GM21526 (cell line): ENCODE results near the gene PLS3.
"Not testable (repeated sequence)": the region's sequence is repeated elsewhere in the genome, so short reads cannot be mapped to it uniquely, and the experiment has no call there.

Experiments used
- ATAC-seq: cut with Tn5 transposase; IDR thresholded peaks from one replicate; pipeline ENCODE4 v1.9.1; 2021; ENCODE audit warnings: moderate library complexity; ENCODE audit not compliant: unreplicated experiment, low FRiP score

Gene PLS3

DNA sequence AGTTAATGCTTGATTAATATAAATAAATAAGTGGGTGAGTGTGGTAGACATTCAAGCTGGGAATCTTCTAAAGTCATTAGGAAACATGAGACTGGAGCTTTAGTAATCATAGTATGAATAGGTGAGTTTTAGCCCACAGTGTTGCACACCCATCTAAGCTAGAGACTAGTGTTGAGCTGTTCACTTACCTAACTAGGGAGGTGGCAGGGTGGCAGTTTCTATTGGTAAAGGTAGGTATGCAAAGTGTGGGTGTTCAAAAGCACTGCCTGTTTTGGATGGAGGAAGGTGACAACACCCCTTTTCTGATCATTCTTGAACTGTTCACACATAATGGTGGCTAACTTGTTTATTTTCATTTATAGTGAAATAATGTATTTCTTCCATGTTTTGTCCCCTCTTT, 41.3 kb downstream of the PLS3 start:
- ATAC-seq: no peak

GRCh38 chrX:115602729-115603389, 41.9 kb downstream of the PLS3 start:
- ATAC-seq: no peak

DNA sequence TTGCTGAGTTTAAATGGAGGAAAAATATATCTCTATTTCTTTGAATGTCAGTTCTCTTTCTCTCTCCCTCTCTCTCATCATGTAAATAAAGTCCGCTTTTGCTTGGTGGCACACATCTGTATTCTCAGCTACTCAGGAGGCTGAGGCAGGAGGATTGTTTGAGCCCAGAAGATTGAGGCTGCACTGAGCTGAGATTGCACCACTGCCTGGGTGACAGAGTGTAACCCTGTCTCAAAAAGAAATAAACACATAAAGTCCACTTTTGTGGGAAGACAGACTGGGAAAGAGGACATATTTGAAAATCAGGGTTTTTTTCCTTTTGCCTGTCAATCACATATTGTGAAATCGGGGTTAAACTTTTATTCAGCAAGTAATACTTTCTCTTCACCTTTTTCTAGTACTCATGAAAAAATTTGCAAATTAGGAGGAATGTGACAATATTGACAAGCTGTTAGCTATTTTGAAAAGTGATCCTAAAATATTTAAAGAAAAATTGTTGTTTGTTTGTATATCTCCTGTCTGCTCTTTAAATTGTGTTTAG, 42.6 kb downstream of the PLS3 start:
- no peak for ATAC-seq

- ATAC-seq: no peak
These were observed 45.9 kb downstream of the PLS3 start for GRCh38 chrX:115606861-115607260.

GRCh38 chrX:115609621-115610020, 48.6 kb downstream of the PLS3 start:
- no peak for ATAC-seq

- ATAC-seq: peak; percentile 84
These were observed 56.1 kb downstream of the PLS3 start for GRCh38 chrX:115616943-115617563.

- no peak for ATAC-seq
These were observed 61.6 kb downstream of the PLS3 start for GRCh38 chrX:115622534-115622933.

GRCh38 chrX:115624916-115625315, 63.9 kb downstream of the PLS3 start:
- ATAC-seq: no peak

DNA sequence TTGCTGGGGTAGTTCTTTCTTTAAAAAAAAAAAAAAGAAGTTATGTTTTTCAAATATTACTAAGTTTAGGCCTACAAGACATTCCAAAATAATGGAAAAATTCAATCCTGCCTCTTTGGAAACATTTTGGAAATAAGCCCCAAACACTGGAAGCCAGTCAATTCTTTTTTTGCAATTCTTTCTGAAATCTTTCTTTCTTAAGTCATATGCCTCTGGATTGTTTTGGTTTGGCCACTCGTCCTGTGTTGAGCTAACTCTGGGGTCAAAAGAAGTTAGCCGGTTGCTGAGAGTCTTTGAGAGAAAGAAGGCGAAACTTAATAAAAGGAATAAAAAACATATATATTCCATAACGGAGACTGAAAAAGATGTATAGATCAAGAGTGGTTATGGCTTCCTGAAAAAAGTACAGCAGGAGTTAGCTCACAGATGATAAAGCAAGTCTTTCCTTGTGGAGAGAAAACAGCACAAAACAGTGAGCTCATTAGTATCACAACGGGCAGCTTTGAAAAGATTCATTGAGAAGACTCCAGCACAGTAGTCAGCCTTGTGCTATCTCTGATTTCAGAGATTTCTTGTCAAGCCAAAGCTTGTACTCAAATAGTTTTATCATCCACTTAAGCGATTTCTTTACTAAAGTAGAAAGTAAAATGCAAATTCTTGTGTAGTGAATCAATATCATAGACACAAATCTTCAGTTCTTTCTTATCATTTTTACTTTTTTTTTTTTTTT, 64.8 kb downstream of the PLS3 start:
- no peak for ATAC-seq

DNA sequence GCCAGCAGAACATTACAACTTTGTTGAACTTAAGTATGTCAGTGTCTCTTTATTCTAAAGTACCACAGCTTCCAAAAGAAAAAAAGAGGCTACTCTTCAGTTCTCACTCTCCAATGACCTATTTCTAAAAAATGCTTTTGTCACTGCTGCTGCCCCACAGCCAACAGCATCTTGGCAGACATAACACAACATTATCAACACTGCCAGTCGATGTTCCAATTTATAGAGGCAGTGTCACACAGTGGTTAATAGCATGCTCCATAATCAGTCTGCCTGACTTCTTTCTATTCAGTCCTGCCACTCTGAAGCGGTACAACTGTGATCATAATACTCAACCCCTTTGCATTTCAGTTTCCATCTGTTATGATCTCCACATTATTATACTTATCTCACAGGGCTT, 69.2 kb downstream of the PLS3 start:
- no peak for ATAC-seq

DNA sequence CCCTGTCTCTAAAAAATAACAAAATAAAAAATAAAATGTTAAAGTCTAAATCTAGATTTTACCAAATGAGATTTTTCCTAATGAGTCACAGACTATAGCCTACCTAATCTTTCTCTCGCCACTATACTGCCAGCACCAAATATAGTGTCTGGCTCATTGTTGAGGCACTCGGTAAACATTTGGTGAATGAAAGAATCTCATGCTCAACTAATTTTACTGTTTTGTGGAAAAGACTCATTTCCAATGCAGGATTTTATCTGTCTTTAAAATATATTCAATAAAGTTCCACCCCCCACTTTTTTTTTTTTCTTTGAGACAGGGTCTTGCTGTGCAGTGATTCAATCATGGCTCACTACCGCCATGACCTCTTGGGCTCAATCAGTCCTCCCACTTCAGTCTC, 71.5 kb downstream of the PLS3 start:
- ATAC-seq: no peak

DNA sequence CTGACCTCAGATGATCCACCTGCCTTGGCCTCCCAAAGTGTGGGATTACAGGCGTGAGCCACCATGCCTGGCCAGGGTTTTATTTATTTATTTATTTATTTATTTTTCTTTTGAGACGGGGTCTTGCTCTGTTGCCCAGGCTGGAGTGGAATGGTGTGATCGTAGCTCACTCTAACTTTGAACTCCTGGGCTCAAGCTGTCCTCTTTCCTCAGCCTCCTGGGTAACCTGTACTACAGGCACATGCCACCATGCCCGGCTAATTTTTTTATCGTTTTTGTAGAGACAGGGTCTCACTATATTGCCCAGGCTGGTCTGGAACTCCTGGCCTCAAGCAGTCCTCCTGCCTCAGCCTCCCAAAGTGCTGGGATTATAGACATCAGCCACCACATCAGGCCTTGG, 72.4 kb downstream of the PLS3 start:
- not testable (repeated sequence) for ATAC-seq

DNA sequence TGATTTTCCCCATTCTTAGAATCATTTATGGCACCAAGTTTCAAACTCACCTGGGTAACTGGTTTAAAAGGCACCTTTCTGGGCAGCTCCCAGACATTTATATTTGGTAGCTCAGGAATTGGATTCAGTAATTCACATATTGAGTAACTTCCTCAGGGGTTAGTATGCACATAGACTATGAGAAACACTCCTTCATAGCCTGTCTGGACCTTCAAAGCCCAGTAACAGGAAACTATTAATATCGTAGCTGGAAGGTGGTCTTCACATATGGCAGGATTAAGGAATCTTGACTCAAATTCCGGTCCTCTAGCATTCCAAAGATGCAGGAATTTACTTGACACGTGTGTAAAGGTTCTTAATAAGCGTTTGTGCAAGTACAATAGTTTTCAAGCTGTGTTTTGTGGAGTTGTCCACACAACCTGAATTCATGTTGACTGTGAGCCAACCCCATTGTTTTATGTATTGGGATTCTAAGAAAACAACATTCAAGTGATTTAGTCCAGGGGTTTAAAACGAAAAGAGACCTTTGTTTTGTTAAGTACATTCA, 78.4 kb downstream of the PLS3 start:
- ATAC-seq: no peak

DNA sequence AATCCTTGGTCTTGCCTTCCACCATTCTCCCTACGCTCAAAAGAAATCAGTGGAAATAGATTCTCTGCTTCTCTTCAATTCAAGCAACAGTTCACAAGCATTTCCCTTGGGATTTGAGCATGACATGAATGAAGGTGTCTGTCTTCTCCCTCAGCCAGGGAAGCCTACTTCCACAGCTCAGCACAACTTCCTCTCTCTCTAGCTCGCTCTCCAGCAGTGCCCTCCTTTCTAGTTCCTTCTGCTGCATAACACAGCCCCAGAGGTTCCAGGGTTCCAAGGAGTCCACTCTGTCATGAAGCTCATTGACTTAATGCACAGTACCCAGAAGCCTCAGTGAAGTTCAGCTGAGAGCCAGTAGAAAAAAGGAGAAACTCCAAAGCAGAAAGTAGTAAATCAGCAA, 81.3 kb downstream of the PLS3 start:
- no peak for ATAC-seq

- ATAC-seq: no peak
These were observed 82.0 kb downstream of the PLS3 start for GRCh38 chrX:115642895-115643530.

- ATAC-seq: not testable (repeated sequence)
These were observed 83.4 kb downstream of the PLS3 start for GRCh38 chrX:115644397-115644796.

- ATAC-seq: no peak
These were observed 88.6 kb downstream of the PLS3 start for GRCh38 chrX:115649461-115650063.

GRCh38 chrX:115650449-115650848, 89.5 kb downstream of the PLS3 start:
- ATAC-seq: no peak

DNA sequence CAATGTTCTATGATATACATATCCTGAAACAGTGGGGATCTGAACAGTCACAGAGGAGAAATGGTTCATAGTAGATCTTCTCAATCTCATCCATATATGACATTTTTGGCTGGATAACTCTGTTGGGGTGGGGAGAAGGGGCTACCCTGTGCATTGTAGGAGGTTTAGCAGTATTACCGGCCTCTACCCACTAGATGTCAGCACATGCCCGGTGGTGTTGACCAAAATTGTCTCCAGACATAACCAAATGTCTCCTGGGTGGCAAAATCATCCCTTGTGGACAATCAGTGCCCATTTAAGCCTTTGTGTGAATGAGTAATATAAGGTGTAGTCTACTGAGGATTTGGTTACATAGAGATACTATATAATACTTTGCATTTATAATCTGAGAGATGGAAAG, 89.9 kb downstream of the PLS3 start:
- no peak for ATAC-seq

GRCh38 chrX:115652221-115652620, 91.2 kb downstream of the PLS3 start:
- ATAC-seq: no peak
